ENCODE data around the gene OR6M1. TPM values are rescaled to one million over a fixed set of nuclear protein-coding genes. Genes with fewer than 3 reads are reported as not detected.

The OR6M1 gene
- total and polyA plus RNA-seq, 2 donors (not counting 3 experiments of a cell fraction or from before 2014, with no cell fraction given) = not detected

DNA sequence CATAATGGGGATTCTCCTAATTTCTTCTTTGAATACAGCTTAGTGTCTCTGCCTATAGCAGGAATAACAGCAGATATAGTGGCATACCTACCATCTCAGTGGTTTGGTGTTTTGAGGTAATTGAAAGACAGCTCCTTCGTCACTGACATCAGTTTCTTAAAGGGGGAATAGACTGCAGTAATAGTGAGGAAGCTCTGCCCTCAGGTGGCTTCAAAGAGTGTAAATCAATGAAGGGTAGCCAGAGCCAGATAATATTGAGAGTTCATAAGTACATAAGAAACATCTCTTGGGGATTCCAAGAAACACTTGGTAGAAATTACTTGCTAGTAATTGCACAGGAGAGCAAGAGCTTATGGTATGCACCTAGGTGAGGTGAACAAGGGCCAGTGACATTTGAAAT is 4.4 kb downstream of the OR6M1 start:
- dilution Hi-C loops (cut with MboI; ENCODE audit: extremely low pct_ligation_motif_present, low sequenced_read_pairs) = no loop called here
- ChIA-PET POLR2A (no interaction called here), CTCF (interaction anchor here (1.2 kb wide), 1 partner anchor 19 kb away, joined by 3 read pairs; no protein-coding TSS in a partner anchor)
- no peak overlapping the region for H3K9ac ChIP-seq (replicated peaks; ENCODE audit: extremely low read depth, insufficient read depth, low read length)
- H4K20me1 ChIP-seq (replicated peaks; ENCODE audit: control insufficient read depth, extremely low read depth, insufficient read depth, low read length) = no peaks in the 10 kb centered on the region
- H3K79me2 ChIP-seq (ENCODE audit: control insufficient read depth, insufficient read depth, low read length) = no peaks in the 10 kb centered on the region
- no peaks in the 10 kb centered on the region for H3K27me3 ChIP-seq (ENCODE audit: control insufficient read depth in 2 of 2, insufficient read depth in 2 of 2, low read length in 2 of 2)
- H3K4me3 ChIP-seq (replicated peaks in 1 of 3; ENCODE audit: insufficient read depth in 1 of 3, low read depth in 1 of 3, low read length in 3 of 3) = no peak overlapping the region
- no peak for DNase-seq (ENCODE audit: low read depth, low spot score)
- no peak overlapping the region for H3K27ac ChIP-seq (ENCODE audit: insufficient read depth, low read depth, low read length)
- H3K9me1 ChIP-seq (replicated peaks; ENCODE audit: control insufficient read depth, extremely low read depth, insufficient read depth, low read length) = no peaks in the 10 kb centered on the region
- no peak overlapping the region for H3K4me2 ChIP-seq (ENCODE audit: insufficient read depth, low read length)
- no peak for FAIRE-seq
- H2AFZ ChIP-seq (ENCODE audit: low read depth, low read length) = no peak overlapping the region
- H3K9me3 ChIP-seq (replicated peaks; ENCODE audit: control insufficient read depth, insufficient read depth, low read length) = no peaks in the 10 kb centered on the region
- no peaks in the 10 kb centered on the region for H3K36me3 ChIP-seq (ENCODE audit: control insufficient read depth in 2 of 2, extremely low read depth in 1 of 2, insufficient read depth in 2 of 2, low read length in 2 of 2)
- no peak for TF ChIP-seq FOS (IDR thresholded peaks at IDR 0.05; ENCODE audit: borderline replicate concordance, insufficient read depth, low read length)
- TF ChIP-seq POLR2A (IDR thresholded peaks at IDR 0.05; ENCODE audit: low read depth, low read length) = no peak
- no peak for TF ChIP-seq EZH2 (IDR thresholded peaks at IDR 0.05; ENCODE audit: borderline replicate concordance, low read depth, low read length, severe bottlenecking)
- TF ChIP-seq MAX (IDR thresholded peaks at IDR 0.05; ENCODE audit: insufficient read depth, insufficient read length) = no peak
- TF ChIP-seq JUN (IDR thresholded peaks at IDR 0.05; ENCODE audit: borderline replicate concordance, insufficient read depth, insufficient read length, low read depth) = no peak
- TF ChIP-seq GATA2 (IDR thresholded peaks at IDR 0.05; ENCODE audit: insufficient read depth, insufficient read length, low read depth, low read length) = no peak
- no peak for TF ChIP-seq MYC (IDR thresholded peaks at IDR 0.05; ENCODE audit: low read depth, low read length)
- TF ChIP-seq CTCF (IDR thresholded peaks at IDR 0.05; ENCODE audit: extremely low read depth in 1 of 2, insufficient read depth in 1 of 2, low read depth in 1 of 2, low read length in 2 of 2) = no peak
- no peak for TF ChIP-seq POLR2AphosphoS5 (IDR thresholded peaks at IDR 0.05; ENCODE audit: insufficient read depth, low read depth, low read length)
- no TSS peak for BruUV-seq (replicated peaks)
- no peaks in the 10 kb centered on the region for H3K4me1 ChIP-seq (ENCODE audit: control insufficient read depth, extremely low read depth, insufficient read depth, low read length)
- intact Hi-C loops (cut with micrococcal nuclease) = no loop called here
